Dermis lymphatic vessel endothelial cell (primary cell): ENCODE data around the gene SLC1A2. TPM values are rescaled to one million over a fixed set of nuclear protein-coding genes. Genes with fewer than 3 reads are reported as not detected.

Source experiments
- total RNA-seq: library from RNA; depleted of rRNA; stranded (reverse); fragments of >200 nt; gene quantifications from 2 replicates; pipeline ENCODE4 v1.2.1, GENCODE V29; 2014

SLC1A2 gene
- not detected in 2 replicates for total RNA-seq

GRCh38 chr11:35419184-35419829 lies at the start of gene SLC1A2:
Gene SLC1A2, minus strand, starts transcription at chr11:35419558. Its CDS starts 592 bp downstream, at chr11:35418966.

Other genes starting within 250 kb of the SLC1A2 start
- gene PAMR1, start 106.1 kb upstream of the SLC1A2 start, total RNA-seq = 0.17 and 1.4 TPM in 2 replicates
- gene FJX1, start 198.9 kb upstream of the SLC1A2 start, total RNA-seq = 25.7 and 26.1 TPM in 2 replicates
- gene TRIM44, start 243.2 kb upstream of the SLC1A2 start, total RNA-seq = 18.0 and 18.3 TPM in 2 replicates